Fibroblast of mammary gland (primary cell): ENCODE measurements around the gene MYRF.

Experiments used
- DNase-seq: peaks from one replicate; pipeline ENCODE4 v3.0.0-alpha.2; 2010; ENCODE audit warnings: low read depth
- H3K4me3 ChIP-seq: 2 replicates; pipeline ENCODE4 v1.5.1; 2011; ENCODE audit warnings: low read depth, mild to moderate bottlenecking, low read length, moderate library complexity; ENCODE audit not compliant: control insufficient read depth
- CTCF ChIP-seq: conservative IDR thresholded peaks from 2 replicates; pipeline ENCODE4 v1.5.1; 2011; ENCODE audit warnings: low read depth, low read length, inconsistent platforms; ENCODE audit not compliant: control insufficient read depth, insufficient read depth

Gene MYRF

GRCh38 chr11:61769169-61769920 is 16.9 kb downstream of the MYRF start:
- TF ChIP-seq CTCF = no peak
- no peak for DNase-seq
- no peak overlapping the region for H3K4me3 ChIP-seq

GRCh38 chr11:61769946-61770683 is 17.7 kb downstream of the MYRF start:
- no peak overlapping the region for H3K4me3 ChIP-seq
- no peak for DNase-seq
- no peak for TF ChIP-seq CTCF

GRCh38 chr11:61771195-61771894 is 18.9 kb downstream of the MYRF start:
- no peak for TF ChIP-seq CTCF
- no peak overlapping the region for H3K4me3 ChIP-seq
- no peak for DNase-seq

GRCh38 chr11:61771985-61772455 is 19.6 kb downstream of the MYRF start:
- DNase-seq = no peak
- no peak overlapping the region for H3K4me3 ChIP-seq
- no peak for TF ChIP-seq CTCF

- no peak overlapping the region for H3K4me3 ChIP-seq
- TF ChIP-seq CTCF = no peak
- DNase-seq = no peak
Measured at GRCh38 chr11:61773356-61773755, 20.9 kb downstream of the MYRF start.

GRCh38 chr11:61773809-61774208 is 21.4 kb downstream of the MYRF start:
- no peak for TF ChIP-seq CTCF
- no peak for DNase-seq
- no peak overlapping the region for H3K4me3 ChIP-seq
